GM23338 (cell line): ENCODE data around the gene CFAP97.

ENCODE experiments used
- CREB1 ChIP-seq: fragments of 250-450 bp; sonication (Bioruptor Pico); IDR thresholded peaks from 2 replicates; pipeline ENCODE4 v1.5.0; 2020; ENCODE audit warnings: low read depth, mild to moderate bottlenecking, moderate library complexity
- ETS1 ChIP-seq: IDR thresholded peaks from 2 replicates; pipeline ENCODE4 v1.6.1; 2016; ENCODE audit warnings: antibody characterized with exemption
- EZH2 ChIP-seq: fragments of 200-600 bp; sonication (generic); IDR thresholded peaks from one replicate; pipeline ENCODE4 v1.8.0; 2017; ENCODE audit warnings: antibody characterized with exemption, mild to moderate bottlenecking, low read depth; ENCODE audit not compliant: unreplicated experiment
- NANOG ChIP-seq: IDR thresholded peaks from 2 replicates; pipeline ENCODE4 v1.6.1; 2016; ENCODE audit warnings: antibody characterized with exemption, borderline replicate concordance
- POLR2AphosphoS5 ChIP-seq: IDR thresholded peaks from 2 replicates; pipeline ENCODE4 v1.6.1; 2016; ENCODE audit warnings: antibody characterized with exemption, low read depth
- TF ChIP-seq, protein P1 (sequence below), 2 experiments: fragments of 200-600 bp in 1 of 2; sonication (generic) in 1 of 2; conservative IDR thresholded peaks; 2 replicates each; pipeline versions ENCODE4 v1.5.1 to v1.6.1; 2016 to 2017; ENCODE audit warnings: antibody characterized with exemption in 2 of 2, low read depth in 2 of 2, mild to moderate bottlenecking in 2 of 2, moderate library complexity in 1 of 2
- TF ChIP-seq, protein P2 (sequence below): fragments of 250-450 bp; sonication (Bioruptor Pico); IDR thresholded peaks from 2 replicates; pipeline ENCODE4 v1.5.0; 2020; ENCODE audit warnings: mild to moderate bottlenecking, moderate library complexity
- TF ChIP-seq, protein P3 (sequence below): IDR thresholded peaks from one replicate; pipeline ENCODE4 v1.6.1; 2018; ENCODE audit warnings: antibody characterized with exemption; ENCODE audit not compliant: unreplicated experiment

GRCh38 chr4:185212581-185212980 is 8.8 kb upstream of the CFAP97 start:
- TF ChIP-seq, protein P1, sequence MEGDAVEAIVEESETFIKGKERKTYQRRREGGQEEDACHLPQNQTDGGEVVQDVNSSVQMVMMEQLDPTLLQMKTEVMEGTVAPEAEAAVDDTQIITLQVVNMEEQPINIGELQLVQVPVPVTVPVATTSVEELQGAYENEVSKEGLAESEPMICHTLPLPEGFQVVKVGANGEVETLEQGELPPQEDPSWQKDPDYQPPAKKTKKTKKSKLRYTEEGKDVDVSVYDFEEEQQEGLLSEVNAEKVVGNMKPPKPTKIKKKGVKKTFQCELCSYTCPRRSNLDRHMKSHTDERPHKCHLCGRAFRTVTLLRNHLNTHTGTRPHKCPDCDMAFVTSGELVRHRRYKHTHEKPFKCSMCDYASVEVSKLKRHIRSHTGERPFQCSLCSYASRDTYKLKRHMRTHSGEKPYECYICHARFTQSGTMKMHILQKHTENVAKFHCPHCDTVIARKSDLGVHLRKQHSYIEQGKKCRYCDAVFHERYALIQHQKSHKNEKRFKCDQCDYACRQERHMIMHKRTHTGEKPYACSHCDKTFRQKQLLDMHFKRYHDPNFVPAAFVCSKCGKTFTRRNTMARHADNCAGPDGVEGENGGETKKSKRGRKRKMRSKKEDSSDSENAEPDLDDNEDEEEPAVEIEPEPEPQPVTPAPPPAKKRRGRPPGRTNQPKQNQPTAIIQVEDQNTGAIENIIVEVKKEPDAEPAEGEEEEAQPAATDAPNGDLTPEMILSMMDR (conservative IDR thresholded peaks at IDR 0.05; ENCODE audit: low read depth in 2 of 2) = no peak
- TF ChIP-seq EZH2 (no peak), ETS1 (no peak), POLR2AphosphoS5 (no peak), CREB1 (CRISPR knock-in tag) (no peak), NANOG (no peak)
- TF ChIP-seq, protein P2, sequence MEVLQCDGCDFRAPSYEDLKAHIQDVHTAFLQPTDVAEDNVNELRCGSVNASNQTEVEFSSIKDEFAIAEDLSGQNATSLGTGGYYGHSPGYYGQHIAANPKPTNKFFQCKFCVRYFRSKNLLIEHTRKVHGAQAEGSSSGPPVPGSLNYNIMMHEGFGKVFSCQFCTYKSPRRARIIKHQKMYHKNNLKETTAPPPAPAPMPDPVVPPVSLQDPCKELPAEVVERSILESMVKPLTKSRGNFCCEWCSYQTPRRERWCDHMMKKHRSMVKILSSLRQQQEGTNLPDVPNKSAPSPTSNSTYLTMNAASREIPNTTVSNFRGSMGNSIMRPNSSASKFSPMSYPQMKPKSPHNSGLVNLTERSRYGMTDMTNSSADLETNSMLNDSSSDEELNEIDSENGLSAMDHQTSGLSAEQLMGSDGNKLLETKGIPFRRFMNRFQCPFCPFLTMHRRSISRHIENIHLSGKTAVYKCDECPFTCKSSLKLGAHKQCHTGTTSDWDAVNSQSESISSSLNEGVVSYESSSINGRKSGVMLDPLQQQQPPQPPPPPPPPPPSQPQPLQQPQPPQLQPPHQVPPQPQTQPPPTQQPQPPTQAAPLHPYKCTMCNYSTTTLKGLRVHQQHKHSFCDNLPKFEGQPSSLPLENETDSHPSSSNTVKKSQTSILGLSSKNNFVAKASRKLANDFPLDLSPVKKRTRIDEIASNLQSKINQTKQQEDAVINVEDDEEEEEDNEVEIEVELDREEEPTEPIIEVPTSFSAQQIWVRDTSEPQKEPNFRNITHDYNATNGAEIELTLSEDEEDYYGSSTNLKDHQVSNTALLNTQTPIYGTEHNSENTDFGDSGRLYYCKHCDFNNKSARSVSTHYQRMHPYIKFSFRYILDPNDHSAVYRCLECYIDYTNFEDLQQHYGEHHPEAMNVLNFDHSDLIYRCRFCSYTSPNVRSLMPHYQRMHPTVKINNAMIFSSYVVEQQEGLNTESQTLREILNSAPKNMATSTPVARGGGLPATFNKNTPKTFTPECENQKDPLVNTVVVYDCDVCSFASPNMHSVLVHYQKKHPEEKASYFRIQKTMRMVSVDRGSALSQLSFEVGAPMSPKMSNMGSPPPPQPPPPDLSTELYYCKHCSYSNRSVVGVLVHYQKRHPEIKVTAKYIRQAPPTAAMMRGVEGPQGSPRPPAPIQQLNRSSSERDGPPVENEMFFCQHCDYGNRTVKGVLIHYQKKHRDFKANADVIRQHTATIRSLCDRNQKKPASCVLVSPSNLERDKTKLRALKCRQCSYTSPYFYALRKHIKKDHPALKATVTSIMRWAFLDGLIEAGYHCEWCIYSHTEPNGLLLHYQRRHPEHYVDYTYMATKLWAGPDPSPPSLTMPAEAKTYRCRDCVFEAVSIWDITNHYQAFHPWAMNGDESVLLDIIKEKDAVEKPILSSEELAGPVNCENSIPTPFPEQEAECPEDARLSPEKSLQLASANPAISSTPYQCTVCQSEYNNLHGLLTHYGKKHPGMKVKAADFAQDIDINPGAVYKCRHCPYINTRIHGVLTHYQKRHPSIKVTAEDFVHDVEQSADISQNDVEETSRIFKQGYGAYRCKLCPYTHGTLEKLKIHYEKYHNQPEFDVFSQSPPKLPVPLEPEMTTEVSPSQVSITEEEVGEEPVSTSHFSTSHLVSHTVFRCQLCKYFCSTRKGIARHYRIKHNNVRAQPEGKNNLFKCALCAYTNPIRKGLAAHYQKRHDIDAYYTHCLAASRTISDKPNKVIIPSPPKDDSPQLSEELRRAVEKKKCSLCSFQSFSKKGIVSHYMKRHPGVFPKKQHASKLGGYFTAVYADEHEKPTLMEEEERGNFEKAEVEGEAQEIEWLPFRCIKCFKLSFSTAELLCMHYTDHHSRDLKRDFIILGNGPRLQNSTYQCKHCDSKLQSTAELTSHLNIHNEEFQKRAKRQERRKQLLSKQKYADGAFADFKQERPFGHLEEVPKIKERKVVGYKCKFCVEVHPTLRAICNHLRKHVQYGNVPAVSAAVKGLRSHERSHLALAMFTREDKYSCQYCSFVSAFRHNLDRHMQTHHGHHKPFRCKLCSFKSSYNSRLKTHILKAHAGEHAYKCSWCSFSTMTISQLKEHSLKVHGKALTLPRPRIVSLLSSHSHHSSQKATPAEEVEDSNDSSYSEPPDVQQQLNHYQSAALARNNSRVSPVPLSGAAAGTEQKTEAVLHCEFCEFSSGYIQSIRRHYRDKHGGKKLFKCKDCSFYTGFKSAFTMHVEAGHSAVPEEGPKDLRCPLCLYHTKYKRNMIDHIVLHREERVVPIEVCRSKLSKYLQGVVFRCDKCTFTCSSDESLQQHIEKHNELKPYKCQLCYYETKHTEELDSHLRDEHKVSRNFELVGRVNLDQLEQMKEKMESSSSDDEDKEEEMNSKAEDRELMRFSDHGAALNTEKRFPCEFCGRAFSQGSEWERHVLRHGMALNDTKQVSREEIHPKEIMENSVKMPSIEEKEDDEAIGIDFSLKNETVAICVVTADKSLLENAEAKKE (CRISPR knock-in tag) = no peak
- TF ChIP-seq, protein P3, sequence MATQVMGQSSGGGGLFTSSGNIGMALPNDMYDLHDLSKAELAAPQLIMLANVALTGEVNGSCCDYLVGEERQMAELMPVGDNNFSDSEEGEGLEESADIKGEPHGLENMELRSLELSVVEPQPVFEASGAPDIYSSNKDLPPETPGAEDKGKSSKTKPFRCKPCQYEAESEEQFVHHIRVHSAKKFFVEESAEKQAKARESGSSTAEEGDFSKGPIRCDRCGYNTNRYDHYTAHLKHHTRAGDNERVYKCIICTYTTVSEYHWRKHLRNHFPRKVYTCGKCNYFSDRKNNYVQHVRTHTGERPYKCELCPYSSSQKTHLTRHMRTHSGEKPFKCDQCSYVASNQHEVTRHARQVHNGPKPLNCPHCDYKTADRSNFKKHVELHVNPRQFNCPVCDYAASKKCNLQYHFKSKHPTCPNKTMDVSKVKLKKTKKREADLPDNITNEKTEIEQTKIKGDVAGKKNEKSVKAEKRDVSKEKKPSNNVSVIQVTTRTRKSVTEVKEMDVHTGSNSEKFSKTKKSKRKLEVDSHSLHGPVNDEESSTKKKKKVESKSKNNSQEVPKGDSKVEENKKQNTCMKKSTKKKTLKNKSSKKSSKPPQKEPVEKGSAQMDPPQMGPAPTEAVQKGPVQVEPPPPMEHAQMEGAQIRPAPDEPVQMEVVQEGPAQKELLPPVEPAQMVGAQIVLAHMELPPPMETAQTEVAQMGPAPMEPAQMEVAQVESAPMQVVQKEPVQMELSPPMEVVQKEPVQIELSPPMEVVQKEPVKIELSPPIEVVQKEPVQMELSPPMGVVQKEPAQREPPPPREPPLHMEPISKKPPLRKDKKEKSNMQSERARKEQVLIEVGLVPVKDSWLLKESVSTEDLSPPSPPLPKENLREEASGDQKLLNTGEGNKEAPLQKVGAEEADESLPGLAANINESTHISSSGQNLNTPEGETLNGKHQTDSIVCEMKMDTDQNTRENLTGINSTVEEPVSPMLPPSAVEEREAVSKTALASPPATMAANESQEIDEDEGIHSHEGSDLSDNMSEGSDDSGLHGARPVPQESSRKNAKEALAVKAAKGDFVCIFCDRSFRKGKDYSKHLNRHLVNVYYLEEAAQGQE = no peak
